ENCODE measurements around the gene LMNA. TPM values are rescaled to one million over a fixed set of nuclear protein-coding genes. Genes with fewer than 3 reads are reported as not detected.
A peak's percentile ranks its signal among the peaks of the same experiment; 100 is the strongest.
"Not testable (repeated sequence)": the region's sequence is repeated elsewhere in the genome, so short reads cannot be mapped to it uniquely, and the experiment has no call there.

The LMNA gene
- polyA plus RNA-seq, 4 donors = 78.9 to 123 (median 90.4) TPM

DNA sequence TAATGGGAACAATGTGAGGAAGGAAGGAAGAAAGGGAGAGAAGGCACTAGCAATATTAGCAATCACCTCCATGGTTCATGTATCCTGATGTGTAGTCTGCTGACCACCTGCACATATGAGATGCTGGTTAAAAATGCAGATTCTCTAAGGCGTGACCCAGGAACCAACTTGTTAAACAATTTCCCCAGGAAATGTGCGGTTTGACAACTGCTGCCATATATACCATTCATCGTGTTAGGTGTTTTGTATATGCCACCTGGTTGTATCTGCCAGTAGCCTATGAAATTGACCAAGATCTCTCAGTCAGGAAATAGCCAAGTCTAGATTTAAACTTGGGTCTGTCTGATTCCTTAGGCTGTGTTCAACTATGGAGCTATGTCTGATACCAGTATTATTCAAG is 43.0 kb downstream of the LMNA start:
- DNase-seq (ENCODE audit: low read depth in 4 of 4, low spot score in 3 of 4) = no peak

DNA sequence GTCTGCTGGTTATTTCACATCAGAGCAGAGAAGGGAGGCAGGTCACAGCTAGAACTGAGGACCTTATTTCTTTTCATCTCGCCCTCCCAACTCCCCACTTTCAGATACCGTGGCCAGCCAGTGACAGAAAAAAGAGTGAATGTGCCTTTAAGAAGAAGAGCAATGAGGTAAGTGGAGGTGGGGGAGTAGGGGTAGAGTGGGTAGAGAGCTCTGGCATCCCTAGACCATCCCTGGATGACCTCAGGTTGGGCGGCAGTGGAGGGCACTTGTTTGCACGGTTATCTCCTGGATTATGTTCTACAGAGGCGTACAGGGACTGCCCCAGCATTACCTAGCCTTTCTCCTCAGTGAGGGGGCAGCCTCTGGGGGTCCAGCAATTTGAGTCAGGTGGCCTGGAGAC is 43.5 kb downstream of the LMNA start:
- DNase-seq (ENCODE audit: low read depth in 4 of 4, low spot score in 3 of 4) = no peak

DNA sequence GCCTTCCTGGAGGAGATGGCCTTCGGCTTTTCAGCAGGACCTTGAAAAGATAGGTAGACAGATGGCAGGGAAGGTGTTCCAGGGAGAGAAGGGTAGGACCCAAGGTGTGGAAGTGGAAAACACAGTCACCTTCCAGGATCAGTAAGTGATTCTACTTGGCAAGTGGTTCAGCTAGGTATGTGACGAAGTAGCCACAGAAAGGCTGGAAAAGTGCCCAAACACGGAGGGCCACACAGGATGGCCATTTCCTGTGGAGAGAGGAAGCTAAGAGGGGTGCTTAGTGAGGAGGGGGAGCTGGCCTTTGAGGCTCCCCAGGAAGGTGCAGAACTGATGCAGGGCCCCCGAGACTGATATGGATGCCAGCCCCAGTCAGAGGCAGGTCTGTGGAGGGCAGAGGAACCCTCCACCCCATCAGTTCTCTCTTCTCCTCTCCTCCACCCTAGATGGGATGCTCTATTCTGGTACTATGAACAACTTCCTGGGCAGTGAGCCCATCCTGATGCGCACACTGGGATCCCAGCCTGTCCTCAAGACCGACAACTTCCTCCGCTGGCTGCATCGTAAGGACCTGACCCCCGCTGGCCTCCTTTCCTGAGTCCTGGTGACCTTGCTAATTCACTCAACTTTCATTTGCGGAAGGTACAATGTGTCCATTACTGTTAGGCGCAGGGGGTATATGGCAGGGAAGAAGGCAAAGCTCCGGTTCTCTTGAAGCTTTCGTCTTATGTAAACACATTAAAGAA is 45.7 kb downstream of the LMNA start:
- no peak for DNase-seq (ENCODE audit: low read depth in 4 of 4, low spot score in 3 of 4)

DNA sequence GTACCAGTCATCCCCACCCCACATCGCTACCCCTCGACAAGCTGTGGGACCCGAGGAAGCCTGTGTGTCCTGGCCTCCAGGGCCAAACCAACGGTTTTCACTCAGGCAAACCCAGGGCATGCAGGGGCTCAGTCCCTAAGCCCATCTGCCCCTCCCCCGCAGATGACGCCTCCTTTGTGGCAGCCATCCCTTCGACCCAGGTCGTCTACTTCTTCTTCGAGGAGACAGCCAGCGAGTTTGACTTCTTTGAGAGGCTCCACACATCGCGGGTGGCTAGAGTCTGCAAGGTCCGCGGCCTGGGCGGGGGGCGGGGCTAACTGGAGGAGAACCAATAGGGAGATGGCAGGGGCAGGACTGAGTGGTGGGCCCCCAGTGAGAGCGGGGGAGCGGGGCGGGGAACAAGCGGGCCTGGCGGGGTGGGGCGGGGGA is 46.2 kb downstream of the LMNA start:
- peak in 2 of 4 donors; percentile 70 to 75 for DNase-seq (ENCODE audit: low read depth in 4 of 4, low spot score in 3 of 4)

DNA sequence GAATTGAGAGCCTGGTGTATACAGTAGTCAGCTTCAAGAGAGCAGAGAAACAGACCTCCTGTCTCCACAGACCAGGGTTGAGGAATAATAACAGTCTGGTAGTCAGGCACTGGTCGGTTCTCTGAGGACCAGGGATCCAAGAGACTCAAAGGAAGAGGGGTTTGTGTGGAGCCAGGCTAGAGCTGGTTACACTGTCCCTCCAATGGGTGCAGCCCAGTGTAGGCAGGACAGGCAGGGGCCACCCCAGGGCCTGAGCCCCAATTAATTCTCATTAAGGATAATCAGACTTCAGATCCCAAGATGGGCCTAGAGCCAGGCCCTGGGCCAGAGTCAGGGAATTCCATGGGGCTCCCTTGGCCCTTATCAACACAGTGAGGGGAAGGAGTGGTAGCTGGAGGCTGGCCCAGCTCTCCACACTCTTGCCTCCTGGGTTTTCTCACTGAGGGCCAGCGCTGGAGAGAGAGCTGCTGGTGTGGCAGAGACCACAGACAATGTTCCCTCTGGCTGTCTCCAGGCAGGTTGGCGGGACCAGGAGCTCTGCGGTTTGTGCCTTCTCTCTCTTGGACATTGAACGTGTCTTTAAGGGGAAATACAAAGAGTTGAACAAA is 48.0 kb downstream of the LMNA start:
- DNase-seq (ENCODE audit: low read depth in 4 of 4, low spot score in 3 of 4) = no peak

DNA sequence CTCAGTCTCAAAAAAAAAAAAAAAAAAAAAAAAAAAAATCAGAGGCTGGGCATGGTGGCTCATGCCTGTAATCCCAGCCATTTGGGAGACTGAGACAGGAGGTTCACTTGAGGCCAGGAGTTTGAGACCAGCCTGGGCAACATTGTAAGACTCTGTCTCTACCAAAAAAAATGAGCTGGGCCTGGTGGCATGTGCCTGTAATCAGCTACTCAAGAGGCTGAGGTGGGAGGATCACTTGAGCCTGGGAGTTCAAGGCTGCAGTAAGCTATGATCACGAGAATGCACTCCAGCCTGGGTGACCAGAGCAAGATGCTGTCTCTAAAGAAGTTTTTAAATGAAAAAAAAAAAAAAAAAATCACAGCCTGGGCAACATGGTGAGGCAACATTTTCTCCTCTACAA is 49.2 kb downstream of the LMNA start:
- DNase-seq (ENCODE audit: low read depth in 4 of 4, low spot score in 3 of 4) = no peak

DNA sequence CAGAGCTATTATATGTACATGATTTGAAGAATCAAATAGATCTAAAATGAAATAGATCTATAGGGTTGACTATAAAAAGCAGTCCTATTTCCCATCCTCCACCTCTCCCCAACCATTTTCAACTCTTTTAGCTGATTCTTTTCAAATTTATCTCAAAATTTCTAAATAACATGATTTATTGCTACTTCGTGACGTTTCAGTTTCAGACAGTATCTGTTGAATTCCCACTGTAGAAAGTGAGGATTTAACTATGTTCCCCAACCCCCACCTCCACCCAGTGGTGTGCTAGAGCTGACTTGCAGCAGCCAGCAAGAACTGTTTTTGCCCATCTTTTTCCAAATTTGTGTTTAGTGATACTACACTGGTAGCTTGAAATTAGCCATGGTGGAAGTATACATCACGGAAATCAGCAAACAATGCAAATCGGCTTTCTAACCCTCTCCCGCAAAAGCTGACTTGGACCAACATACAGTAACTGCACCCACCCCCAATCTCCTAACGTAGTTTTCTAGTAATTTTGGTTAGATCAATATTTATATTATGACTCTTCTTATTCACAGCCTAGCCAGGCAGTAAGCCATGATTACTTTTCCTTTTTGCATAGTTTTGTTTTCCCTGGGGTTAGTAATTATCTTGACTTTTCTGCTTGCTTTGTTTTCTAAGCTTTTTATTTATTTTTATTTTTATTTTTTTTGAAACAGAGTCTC is 49.8 kb downstream of the LMNA start:
- DNase-seq (ENCODE audit: low read depth in 4 of 4, low spot score in 3 of 4) = no peak

DNA sequence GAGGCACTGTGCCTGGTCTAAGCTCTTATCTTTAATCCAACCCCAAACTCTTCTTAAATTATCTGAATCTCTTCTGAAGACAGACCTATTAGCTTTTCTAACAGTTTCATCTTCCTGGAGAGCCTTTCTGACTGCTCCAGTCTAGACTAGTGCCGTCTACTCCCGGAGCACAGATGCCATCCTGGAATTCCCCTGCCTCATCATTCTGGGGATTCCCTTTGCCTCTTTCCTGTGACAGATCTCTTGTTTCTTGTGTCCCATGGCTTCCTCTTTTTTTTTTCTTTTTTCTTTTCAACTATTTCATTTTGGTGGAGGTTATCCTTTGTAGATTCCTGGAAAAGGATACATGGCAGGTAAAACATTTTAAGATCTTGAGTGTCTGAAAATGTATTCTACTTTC is 50.6 kb downstream of the LMNA start:
- DNase-seq (ENCODE audit: low read depth in 4 of 4, low spot score in 3 of 4) = no peak

DNA sequence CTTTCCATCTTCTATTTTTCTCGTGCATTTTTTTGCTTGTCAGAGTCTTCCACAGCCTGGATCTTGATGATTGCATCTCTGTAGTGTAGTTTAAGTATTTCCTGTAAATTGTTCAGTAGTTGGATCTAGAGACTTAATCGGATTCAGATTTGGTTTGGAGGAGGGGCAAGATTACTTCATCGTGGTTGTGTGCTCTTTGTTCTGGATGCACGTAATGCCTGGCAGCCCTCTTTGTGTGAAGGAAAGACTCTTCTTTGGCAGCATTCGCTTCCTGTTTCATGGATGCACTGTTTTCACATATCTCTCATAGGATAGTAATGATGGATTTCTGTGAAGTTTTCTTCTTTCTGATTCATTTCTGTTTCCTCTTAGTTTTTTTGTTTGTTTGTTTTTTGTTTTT is 53.0 kb downstream of the LMNA start:
- DNase-seq (ENCODE audit: low read depth in 4 of 4, low spot score in 3 of 4) = no peak

DNA sequence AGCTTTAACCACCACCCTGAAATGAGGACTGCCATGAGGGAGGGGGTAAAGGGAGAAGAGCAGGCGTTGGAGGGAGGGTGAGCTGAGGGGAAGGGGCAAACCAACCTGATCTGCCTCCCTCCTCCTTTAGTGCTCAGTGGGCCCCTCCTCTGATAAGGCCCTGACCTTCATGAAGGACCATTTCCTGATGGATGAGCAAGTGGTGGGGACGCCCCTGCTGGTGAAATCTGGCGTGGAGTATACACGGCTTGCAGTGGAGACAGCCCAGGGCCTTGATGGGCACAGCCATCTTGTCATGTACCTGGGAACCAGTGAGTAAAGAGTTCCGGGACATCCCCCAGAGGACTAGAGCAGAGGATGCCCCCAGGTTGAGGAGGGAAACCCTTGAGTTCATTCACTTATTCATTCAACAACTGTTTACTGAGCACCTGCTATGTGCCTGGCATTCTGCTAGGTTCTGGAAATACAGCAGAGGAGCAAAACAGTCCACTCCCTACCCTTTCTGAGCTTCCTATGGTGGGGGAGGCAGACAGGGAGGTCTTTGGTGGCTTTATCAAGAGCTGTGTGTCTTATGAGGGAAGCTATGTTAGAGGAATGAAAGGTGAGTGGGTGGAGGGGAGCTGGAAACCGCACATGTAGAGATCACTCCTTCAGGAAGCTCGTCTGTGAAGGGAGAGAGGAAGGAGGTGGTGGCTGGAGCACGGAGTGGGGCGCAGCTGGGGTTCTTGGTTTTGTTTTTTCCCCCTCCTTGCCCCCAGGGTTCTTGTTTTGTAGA is 58.4 kb downstream of the LMNA start:
- DNase-seq (ENCODE audit: low read depth in 4 of 4, low spot score in 3 of 4) = no peak

DNA sequence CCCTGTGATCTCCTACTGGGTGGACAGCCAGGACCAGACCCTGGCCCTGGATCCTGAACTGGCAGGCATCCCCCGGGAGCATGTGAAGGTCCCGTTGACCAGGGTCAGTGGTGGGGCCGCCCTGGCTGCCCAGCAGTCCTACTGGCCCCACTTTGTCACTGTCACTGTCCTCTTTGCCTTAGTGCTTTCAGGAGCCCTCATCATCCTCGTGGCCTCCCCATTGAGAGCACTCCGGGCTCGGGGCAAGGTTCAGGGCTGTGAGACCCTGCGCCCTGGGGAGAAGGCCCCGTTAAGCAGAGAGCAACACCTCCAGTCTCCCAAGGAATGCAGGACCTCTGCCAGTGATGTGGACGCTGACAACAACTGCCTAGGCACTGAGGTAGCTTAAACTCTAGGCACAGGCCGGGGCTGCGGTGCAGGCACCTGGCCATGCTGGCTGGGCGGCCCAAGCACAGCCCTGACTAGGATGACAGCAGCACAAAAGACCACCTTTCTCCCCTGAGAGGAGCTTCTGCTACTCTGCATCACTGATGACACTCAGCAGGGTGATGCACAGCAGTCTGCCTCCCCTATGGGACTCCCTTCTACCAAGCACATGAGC is 62.2 kb downstream of the LMNA start:
- no peak for DNase-seq (ENCODE audit: low read depth in 4 of 4, low spot score in 3 of 4)

DNA sequence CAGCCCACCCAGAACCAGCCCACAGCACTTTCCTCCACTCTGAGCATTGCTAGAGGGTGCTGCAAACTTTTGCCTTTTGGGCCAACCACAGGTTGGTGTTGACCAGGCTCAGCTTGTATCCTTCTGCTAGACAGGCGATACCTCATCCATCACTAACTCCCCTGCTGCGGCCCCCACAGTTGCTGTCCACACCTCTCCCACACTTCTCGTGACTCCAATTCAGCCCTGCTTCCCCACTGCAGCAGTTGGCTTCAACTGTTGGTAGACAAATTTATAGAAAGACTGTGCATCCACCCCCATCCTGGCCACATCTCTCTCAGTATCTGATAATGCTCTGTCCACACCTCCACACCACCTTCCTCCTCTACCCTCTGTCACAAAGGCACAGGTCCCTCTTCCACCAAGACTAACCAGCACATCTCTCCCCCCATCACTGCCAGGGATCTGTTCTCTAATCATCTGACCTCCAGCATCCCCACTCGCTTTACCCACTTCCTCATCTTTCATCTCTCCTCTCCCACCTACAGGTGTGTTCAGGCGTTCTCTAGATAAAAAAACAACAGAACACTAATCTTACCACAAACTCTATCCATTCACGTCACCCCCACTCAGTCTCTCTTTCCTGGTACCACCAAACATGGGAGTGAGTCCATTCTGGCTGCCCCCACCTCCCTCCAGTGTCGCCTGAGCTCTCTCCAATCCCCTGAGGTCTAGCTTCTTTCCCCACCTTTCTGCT is 63.6 kb downstream of the LMNA start:
- DNase-seq (ENCODE audit: low read depth in 4 of 4, low spot score in 3 of 4) = no peak

DNA sequence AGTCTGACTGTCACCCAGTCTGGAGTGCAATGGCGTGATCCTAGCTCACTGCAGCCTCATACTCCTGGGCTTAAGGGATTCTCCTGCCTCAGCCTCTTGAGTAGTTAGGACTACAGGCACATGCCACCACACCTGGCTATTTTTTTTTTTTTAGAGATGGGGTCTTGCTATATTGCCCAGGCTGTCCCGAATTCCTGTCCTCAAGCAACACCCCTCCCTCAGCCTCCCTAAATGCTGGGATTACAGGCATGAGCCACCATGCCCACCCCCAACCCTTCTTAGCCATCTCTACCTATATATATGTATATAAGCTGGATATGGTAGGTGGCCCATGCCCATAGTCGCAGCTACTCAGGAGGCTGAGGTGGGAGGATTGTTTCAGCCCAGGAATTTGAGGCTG is 66.0 kb downstream of the LMNA start:
- DNase-seq (ENCODE audit: low read depth in 4 of 4, low spot score in 3 of 4) = no peak

DNA sequence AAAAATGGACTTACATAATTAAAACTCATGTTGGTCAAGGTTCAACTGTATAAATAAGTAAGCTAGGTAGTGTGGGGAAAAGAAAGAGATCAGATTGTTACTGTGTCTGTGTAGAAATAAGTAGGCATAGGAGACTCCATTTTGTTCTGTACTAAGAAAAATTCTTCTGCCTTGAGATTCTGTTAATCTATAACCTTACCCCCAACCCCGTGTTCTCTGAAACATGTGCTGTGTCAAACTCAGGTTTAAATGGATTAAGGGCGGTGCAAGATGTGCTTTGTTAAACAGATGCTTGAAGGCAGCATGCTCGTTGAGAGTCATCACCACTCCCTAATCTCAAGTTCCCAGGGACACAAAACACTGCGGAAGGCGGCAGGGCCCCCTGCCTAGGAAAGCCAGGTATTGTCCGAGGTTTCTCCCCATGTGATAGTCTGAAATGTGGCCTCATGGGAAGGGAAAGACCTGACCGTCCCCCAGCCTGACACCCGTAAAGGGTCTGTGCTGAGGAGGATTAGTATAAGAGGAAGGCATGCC is 66.9 kb downstream of the LMNA start:
- not testable (repeated sequence) for DNase-seq (ENCODE audit: low read depth in 4 of 4, low spot score in 3 of 4)

DNA sequence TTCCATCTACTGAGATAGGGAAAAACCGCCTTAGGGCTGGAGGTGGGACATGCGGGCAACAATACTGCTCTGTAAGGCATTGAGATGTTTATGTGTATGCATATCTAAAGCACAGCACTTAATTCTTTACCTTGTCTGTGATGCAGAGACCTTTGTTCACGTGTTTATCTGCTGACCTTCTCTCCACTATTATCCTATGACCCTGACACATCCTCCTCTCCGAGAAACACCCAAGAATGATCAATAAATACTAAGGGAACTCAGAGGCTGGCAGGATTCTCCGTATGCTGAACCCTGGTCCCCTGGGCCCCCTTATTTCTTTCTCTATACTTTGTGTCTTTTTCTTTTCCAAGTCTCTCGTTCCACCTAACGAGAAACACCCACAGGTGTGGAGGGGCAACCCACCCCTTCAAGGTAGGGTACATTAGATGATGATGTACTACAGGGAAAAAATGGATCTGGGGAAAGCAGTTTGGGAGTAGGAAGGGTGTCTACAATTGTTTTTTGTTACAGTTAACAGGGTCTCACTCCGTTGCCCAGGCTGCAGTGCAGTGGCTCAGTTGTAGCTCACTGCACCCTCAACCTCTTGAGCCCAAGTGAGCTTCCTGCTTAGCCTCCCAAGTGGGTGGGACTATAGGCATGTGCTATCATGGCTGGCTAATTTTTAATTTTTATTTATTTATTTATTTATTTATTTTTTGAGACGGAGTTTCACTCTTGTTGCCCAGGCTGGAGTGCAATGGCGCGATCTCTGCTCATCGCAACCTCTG is 67.7 kb downstream of the LMNA start:
- DNase-seq (ENCODE audit: low read depth in 4 of 4, low spot score in 3 of 4) = not testable (repeated sequence)

DNA sequence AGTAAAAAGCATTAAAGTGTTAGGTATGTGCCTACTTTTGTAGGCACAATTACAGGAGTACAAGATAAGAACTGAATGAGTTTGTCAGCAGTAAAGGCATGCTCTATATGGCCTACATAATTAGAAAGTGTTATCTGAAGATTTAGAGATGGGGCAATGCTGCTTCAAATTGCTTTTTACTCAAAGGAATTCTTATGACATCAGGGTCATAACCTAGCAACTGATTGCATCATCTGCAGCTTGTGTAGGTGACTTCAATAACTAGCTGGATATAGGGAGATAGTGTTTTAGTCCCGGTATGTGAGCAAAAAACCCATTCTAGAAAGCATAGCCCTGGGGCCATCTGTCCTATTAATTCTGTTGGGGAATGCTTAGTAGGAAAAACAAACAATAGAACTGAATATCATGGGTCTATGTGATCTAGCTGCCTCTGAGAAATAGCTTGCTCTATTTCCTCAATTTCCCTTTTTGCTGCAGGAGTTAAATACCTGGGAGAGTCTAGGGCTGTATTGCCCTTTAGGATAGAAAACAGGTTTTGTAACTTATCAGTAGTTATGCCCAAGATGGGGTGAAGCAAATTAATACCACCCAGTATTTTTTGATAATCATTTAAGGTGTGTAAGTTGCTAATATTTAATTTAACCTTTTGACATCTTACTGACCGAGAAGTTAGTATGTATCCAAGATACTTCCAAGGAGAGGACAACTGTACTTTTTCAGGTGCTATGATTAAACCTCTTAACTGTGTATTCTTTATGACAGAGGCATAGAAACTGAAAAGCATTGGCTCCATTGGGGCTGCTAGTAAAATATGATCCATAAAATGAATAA is 72.1 kb downstream of the LMNA start:
- DNase-seq (ENCODE audit: low read depth in 4 of 4, low spot score in 3 of 4) = not testable (repeated sequence)
